ENCODE measurements around the gene TATDN2.
"Not testable (repeated sequence)": the region's sequence is repeated elsewhere in the genome, so short reads cannot be mapped to it uniquely, and the experiment has no call there.

TATDN2 gene

DNA sequence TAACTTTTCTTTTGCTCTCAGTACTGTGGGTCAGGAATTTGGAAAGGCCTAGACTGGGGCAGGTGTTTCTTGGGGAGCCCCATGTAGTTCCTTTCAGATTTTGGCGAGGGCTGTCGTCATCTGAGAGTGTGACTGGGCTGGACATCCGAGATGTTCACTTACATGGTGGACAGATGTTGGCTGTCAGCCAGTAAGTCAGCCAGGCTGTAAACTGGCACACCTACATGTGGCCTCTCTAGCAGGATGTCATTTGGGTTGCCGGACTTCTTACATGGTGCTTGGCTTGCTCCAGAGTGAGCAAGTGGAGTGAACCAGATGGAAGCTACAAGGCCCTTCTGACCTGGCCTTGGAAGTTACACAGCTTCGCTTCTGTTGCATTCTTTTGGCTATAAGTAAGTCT lies 20.7 kb downstream of the TATDN2 start:
- DNase-seq (ENCODE audit: low read depth, low spot score) = no peak

DNA sequence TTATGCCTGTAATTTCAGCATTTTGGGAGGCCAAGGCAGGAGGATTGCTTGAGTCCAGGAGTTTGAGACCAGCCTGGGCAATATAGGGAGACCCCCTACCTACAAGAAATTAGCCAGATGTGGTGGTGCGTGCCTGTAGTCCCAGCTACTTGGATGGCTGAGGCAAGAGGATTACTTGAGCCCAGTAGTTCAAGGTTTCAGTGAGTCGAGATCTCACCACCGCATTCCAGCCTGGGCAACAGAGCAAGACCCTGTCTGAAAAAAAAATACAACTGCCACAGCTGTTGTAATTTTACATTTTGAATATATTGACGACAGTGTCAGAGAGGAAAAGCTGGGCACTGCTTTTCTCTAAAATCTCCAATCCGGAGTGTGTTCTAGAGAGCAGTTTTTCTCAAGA lies 21.2 kb downstream of the TATDN2 start:
- DNase-seq (ENCODE audit: low read depth, low spot score) = no peak

DNA sequence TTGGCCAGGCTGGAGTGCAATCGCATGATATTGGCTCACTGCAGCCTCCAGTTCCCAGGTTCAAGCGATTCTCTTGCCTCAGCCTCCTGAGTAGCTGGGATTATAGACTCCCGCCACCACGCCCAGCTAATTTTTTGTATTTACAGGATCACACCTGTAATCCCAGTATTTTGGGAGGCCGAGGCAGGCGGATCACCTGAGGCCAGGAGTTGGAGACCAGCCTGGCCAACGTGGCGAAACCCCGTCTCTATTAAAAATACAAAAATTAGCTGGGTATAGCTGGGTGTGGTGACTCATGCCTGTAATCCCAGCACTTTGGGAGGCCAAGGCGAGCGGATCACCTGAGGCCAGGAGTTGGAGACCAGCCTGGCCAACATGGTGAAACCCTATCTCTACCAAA lies 24.2 kb downstream of the TATDN2 start:
- DNase-seq (ENCODE audit: low read depth, low spot score) = not testable (repeated sequence)

DNA sequence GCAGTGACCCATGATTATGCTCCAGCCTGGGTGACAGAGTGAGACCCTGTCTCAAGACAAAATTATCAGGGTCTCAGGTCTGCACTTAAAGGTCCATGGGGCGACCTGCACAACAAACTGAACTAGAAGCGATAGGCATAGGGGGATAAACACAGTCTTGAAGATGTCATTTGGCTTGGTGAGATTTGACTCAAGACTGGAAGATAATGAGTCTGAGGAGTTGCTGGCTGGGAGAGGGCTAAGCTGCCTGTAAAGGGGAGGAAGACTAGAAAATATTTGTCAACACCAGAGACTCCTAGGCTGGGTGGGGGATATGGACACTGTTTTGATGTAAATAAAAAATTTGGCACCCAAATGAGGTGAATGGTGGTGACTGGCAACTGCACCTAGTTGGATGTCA lies 24.7 kb downstream of the TATDN2 start:
- DNase-seq (ENCODE audit: low read depth, low spot score) = no peak

DNA sequence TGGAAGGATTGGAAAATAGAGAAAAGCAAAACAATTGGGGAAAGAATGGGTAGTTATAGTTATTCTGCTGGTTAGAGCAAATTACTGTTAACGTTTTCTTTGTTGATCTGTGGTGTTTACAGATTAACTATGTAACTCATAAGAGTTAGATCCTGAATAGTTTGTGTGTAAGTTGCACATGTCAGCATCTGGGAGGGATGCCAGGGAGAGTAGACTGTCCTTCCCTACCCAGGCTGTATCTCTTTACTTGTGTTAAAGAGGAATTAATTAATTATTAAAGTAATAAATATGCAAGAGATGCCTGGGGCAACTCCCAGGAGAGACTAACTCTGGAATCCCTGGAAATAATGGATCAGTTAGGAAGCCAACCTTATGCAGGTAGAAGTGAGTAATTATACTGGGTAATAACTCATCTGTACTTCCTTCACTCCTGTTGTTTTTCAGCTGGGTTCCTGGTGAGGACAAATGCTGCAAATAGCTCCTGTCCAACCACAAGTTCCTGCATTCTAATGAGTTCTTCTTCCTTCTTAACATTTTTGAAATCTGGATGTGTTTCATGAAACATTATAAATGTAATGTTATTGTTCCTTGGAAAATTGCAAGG lies 25.5 kb downstream of the TATDN2 start:
- DNase-seq (ENCODE audit: low read depth, low spot score) = peak; percentile 53

DNA sequence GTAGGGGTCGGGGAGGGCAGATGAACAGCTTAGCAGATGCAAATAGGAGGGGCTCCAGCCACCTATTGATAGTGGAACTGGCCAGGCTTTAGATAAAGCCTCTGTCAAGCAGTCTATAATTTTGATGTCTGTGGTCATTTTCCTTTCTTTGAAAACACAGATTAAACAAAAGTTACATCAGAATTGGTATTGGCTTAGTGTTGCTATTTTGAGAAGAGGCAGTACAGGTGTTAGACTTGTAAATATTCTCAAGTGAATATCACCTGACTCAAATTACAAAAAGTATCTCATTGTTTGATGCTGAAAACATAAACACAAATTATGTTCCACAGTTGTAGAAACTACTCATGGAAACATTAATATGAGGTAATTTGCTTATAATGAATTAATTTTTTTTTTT lies 26.3 kb downstream of the TATDN2 start:
- no peak for DNase-seq (ENCODE audit: low read depth, low spot score)

DNA sequence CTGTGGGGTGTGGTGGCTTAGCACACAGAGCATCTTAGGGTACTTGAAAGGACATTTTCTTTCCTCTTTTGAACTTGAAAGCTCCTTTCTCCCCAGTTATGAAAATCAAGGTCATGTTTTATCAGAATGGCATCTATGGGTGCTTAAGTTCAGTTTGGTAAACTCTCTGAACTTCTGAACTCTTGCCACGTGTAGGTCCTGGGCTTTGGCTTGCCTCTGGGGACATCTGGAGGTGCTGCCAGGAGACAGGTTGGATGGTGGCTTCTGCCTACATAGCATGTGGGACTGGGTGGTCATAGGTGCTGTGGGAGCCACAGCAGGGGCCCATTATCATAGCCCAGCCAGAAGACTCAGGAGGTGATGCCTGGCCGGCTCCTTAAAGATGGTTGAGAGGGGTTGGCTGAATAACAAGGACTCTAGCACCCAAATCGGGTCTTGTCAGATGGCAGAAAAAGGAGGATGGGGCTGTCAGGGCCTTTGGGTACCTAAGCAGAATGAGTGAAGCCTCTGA lies 28.9 kb downstream of the TATDN2 start:
- DNase-seq (ENCODE audit: low read depth, low spot score) = no peak

DNA sequence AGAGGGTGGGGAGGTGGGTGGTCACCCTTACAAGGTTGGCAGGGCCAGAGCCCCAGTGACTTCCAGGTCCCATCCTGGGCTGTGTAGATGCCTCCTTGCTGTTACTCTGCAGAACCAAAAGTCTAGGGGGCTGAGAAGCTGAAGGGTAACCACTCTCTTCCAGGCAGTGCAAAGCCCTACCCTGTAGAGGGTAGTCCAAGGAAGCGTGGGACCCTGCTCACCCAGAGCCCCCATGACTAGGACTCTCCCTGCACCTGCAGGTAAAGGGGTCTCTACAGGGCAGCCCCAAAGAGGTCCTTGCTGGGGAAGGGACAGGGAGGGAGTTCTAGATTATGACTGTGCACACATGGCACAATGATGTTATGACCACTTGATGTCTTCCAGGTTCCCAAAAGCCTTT lies 30.2 kb downstream of the TATDN2 start:
- no peak for DNase-seq (ENCODE audit: low read depth, low spot score)

DNA sequence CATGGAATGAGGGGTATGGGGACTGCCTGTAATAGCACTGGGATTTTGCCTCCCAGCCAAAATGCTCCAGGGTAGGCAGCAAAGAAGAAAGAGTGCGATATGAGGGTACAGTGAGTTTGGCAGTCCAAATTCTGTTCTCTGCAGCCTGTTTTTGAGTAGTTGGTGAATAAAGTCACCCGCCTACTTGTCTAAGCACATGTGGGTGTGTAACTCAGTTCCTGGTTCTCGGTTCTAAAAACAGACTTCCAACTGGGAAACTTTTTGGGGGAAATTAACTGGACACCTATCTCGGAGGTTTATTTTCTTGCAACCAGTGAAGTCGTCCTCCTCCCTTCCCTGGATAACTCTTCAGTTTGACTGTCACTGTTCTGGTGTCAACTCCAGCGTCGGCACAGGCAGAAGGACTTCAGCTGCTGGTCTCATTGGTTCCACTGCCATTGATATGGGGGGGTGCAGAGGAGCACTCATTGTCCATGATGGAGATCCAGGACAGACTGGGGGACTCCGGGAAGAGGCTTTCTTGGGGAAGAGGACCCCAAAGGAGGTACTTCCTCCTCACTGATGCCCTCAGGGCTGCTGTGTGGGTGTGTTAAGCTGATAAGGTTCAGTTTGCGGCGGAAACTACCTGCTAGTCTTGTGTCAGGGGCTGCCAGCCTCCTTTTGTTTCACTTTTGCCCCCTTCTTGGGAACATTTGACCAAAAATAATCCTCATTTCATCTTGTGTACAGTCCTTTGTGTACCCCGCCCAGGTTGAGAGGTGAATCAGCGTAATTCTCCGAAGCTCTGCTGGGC lies 31.3 kb downstream of the TATDN2 start:
- DNase-seq (ENCODE audit: low read depth, low spot score) = no peak

DNA sequence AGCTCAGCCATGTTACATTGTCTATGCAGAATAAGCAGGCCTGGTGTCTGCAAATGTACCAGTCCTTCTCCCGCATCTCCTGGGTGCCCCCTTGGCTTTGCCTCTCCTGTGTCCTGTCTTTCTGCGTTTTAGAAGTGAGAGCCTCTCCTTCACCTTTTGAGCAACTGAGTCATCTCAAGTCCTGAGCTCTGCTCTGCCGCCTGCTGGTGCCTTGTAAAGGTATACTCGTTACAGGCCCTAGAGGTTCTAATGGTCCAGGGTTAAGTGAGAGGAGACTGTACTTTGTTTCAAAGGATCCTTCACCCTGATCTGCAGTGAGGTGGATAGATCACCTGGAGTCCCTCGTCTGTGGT lies 31.9 kb downstream of the TATDN2 start:
- no peak for DNase-seq (ENCODE audit: low read depth, low spot score)

DNA sequence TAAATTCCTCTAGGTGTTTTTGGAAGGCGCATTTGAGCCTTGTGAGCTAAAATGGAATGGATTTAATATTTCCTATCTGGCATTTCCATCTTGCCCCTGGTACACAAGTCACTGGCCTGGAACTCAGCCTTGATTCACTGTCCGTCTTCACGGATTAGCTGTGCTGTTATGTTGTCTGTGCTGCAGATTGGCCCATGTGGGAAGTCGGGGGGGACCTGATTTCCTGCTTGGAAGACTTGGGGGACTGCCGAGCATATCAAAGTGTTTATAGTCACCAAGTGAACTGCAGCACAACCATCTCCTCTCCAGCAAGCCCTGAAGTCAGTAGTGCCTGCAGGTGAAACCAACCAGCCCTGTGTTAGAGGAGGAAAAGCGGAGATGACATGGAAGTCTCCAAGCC lies 32.3 kb downstream of the TATDN2 start:
- DNase-seq (ENCODE audit: low read depth, low spot score) = no peak

DNA sequence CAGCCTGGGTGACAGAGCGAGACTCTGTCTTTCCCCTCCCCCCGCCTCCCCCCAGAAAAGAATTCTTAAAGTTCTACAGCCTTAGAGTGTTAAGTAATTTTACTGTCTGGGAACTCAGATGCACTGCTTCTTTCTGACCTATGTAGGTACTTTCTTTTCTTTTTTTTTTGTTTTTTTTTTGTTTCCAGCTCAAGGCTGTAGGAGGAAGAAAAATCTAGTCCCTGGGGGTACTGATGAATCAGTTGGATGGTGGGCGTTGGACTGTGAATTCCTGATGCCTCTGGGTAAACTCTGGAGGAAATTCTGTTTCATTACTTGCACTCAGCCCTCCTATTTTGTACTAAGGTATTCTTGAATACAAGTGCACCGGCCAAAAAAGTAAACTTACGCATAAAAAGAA lies 33.7 kb downstream of the TATDN2 start:
- peak; percentile 24 for DNase-seq (ENCODE audit: low read depth, low spot score)

DNA sequence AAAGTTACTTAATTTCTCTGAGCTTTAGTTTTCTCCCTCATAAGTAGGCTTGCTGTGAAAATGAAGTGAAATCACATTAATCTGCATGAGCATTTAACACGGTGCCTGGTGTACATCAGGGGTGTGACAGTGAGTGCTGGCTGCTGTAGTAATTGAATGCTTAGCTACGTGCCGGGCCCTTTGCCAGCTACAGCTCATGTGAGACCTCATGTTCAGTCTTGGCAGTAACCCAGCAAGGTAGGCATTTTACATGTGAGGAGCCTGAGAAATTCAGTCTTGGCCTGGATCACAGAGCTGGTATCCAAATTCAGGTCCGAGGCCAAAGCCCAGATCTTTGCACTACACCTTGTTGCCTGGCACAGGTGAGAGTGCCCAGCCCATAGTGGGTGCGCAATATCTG lies 35.4 kb downstream of the TATDN2 start:
- DNase-seq (ENCODE audit: low read depth, low spot score) = peak; percentile 31

DNA sequence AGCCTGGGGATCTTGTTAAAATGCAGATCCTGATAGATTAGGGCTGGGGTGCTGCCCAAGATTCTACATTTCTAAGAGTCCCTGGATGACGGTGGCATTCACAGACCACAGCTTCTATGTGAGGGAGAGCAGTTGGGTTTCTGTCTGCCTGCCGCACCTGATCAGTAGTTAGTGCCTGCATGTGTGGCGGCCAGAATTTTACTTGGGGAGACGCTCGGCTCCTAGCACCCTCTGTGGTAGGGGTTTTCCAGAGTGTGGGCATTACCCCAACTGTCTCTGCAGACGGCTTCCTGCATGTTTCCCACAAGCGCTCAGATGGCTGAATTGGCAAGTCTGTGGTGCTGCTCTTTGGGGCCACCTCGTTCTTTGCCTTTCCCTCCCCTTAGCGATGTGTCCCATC lies 36.2 kb downstream of the TATDN2 start:
- no peak for DNase-seq (ENCODE audit: low read depth, low spot score)

DNA sequence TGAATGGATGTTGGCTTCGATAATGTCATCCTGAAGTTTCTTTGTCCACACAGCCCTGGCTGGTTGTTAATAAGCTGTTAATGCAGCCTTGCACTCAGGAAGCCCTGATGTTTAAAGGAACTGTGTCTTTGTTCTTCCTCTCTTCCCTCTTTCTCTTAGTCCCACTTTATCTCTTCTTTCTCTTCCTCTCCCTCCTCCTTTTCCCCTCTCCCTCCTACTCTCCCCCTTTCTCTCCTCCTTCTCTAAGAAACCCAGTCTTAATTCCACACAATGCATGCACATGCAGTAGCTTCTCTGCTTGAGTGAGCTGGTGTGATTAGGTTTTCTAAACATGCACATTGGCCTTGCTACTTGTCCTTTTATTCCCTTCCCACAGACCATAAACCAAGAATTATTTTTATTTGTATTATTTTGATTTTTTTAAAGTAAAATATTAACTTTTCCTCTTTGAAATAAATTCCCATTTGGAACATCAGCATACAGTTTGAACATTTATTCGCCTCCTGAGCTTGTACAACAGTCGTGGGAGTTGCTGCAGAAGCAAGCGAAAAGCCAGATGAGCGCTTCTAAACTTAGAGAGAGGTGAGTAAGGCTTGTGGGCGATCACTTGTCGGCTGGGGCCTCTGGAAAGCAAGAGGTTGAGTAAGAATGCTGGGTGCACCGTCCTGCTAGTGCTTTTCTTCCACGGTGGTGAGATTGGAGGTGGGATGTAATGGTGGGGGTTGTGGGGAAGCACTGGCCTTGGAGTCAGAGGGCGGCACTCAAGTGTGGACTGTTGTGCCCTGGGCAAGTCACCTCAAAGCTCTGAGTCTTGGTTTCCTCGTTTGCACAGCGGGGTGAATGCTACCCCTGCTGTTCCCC lies 37.2 kb downstream of the TATDN2 start:
- DNase-seq (ENCODE audit: low read depth, low spot score) = no peak

DNA sequence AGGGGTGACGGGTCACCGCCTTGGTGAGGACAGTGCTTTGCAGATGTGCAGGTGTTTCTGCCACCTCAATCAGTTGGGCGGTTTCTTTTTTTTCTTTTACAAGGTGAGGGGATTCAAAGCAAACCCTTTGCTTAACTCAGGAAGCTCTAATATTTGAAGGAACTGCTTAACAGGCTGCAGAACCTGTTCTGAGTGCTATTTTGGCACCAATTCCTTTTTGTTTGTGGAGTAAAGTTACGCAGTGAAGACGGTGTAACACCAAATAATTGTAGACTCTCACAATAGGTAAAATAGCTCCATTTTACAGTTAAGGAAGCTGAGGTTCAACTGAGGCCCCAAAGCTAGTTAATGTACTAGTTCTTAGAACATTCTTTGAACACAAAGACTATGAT lies 37.9 kb downstream of the TATDN2 start:
- DNase-seq (ENCODE audit: low read depth, low spot score) = no peak

DNA sequence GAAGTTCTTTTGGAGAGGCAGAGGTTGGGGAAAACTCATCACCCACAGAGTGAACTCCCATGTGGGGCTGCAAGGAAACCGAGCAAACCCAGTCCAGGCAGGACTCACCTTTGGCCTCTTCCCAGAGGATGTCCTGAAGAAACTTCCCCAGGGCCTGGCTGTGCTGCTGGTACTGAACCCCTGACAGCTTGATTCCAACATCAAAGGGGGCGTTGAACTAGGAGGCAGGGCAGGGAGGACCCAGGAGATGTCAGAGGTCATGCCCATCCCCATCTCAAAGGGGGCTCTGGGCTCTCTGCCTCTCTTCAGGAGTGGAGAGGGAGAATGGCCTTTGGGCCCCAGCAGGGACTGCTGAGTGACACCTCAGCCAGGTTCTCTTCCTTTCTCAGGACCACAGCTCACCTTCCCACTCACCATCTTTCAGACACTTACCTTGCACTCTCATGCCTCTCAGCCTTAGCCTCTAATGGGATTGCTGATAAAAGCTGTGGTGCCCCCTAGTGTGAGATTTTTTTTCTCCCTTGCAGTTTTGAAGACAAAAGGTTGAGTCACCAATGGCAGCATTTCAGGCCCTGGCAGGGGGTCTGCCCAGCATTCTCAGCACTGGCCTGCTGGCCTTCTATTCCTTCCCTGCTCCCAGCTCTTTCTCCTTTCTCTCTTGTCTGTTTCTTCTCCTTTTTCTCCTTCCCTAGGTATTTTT lies 38.5 kb downstream of the TATDN2 start:
- DNase-seq (ENCODE audit: low read depth, low spot score) = peak; percentile 94

DNA sequence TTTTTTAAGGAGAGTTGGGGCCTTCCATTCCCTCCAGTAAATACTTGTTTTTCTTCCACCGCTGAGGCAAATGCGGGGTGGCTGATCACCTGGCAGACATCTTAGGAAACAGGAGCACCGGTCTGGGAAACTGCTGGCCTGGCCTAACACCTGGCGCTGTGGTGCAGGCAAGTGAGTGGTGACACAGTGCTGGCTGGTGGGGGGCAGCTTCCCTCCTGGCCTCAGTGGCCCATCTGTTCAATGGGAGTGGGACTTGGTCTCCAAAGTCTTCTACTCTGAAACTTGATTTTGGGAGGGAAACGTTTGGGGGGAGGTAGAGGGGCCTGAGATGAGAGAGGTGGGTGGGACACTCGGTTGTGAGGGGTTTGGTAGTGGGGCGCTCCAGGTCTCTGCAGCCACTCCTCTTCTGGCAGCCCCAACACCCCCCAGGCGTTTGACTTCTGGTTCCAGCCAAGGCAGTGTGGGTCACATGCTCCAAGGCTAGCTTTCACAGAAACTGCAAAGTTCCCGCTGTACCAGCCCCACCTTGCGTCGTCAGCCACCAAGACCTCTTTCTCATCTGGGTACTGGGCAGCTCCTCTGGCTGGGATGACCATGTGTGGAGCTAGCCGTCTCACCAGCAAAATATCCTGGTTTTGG lies 39.8 kb downstream of the TATDN2 start:
- DNase-seq (ENCODE audit: low read depth, low spot score) = no peak

DNA sequence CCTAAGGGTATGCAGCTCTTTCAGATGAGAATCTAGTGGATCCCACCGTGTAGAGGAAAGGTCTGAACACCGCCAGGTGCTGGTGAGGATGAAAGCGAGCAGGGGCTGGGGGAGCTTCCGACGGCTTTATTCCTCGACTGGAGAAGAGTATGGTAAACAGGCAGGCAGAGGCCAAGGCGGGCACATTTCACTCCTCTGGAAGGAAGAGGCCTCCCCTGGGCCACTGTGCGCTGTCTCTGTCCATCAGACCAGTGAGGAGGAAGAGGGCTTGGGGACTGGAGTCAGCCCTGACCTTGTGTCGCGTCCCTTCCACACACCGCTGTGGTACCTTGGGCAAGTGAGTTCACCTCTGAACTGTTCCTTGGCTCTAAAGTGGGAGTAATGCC lies 40.3 kb downstream of the TATDN2 start:
- DNase-seq (ENCODE audit: low read depth, low spot score) = no peak

DNA sequence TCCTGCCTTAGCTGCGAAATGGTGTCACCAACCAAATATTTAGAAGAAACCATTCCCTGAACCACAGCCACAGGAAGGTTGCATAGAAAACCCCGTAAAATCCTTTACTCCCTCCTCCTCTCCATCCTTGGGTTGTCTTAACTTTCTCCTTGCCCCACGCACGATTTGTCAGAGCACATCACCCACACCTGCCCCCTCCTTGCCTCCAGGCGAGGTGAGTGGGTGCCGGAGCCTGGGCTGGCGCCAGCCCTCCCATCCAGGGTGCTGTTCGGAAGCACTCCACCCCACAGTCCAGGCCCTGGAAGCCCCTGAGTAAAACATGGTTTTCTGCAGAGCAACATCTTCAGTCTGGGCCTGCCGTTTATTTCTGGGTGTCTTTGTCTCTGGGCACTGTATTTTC lies 40.8 kb downstream of the TATDN2 start:
- no peak for DNase-seq (ENCODE audit: low read depth, low spot score)

DNA sequence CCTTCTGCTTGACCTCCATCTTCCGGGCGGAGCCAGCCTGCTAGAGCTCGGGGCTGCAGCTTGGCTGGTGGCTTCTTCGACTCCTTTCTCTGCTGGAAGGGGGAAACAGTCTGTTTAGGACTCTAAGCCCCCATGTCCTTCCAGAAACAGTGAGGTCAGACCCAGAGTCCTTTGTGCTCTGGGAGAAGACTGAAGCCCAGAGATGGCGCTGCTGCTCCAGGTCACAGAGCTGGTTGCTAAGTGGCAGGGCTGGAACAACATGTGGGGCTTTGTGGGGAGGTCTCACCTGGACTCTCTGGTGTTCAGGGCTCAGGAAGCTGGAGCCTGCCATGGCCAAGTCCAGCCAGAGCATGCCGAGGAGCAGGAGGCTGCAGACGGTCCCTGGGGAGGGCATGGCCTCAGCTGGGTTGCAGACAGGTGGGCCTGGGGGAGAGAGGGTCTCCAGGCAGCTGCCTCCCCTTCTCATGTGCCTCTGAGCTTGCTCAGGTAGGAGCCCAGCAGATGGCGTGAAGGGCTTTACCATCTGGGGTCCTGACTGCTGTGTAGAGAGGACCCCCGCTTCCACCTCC lies 41.6 kb downstream of the TATDN2 start:
- no peak for DNase-seq (ENCODE audit: low read depth, low spot score)

All from astrocyte of the hippocampus (primary cell).